SHP77 (cell line): ENCODE measurements around the gene VAV2.
"Not testable (repeated sequence)": the region's sequence is repeated elsewhere in the genome, so short reads cannot be mapped to it uniquely, and the experiment has no call there.

ENCODE experiments used
- DNase-seq, 2 experiments: peaks; one replicate each; lab custom pipeline; 2025; lab: John Stamatoyannopoulos, UW

The VAV2 gene

DNA sequence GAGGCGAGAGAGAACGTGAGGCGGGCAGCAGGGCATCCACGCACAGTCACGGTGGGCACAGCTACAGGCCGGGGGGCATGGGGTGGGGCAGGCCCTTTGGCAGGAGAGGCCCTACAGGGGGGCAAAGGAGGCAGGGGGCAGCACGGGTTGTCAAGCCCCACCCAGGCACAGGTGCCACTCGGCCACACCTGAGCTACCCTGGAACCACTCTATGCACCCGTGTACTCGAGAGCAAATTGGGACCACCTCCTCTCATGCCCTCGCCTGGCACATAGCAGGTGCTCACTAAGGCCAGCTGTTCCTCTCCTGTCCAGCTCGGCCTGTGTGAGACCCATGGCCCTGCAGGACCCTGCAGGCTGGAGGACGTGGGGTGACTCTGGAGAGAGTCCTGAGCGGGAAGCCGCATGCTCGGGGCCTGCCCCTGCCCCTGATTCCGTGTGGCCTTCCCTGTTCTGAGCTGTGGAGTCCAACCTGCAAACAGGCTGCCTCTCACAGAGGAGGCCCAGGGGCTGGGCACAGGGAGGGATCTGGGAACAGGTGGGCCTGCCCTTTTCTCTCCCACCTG lies 222.5 kb downstream of the VAV2 start:
- no peak for DNase-seq

DNA sequence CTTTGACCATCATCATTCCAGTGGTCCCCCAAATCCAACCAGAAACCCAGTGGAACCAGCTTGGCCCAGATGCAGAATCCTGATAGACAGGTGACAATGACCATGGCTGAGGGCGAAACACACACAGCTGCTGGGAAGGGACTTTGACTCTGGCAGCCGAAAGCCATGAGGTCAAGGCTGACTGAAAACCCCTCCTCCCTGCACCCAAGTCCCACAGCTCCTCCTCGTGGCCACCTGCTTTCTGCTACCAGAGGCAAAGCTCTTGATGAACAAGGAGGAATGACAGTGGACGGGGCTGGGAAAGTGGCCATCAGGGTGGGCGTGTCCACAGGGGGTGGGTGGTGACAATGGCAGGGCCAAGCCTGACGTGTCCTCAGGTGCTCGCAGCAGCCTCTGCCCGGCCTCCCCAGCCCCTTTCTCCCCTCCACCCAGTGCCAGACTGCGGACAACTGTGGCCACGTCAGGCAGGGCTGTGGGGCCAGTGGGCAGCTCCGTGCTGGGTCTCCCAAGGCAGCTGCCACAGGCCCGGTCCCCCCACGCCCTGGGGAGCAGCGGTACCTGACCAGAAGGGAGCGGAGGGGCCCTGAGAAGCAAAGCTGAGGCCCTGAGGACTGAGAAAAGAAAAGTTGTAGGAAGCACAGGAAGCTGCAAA lies 223.1 kb downstream of the VAV2 start:
- peak in 1 of 2 experiments; percentile 24 for DNase-seq

DNA sequence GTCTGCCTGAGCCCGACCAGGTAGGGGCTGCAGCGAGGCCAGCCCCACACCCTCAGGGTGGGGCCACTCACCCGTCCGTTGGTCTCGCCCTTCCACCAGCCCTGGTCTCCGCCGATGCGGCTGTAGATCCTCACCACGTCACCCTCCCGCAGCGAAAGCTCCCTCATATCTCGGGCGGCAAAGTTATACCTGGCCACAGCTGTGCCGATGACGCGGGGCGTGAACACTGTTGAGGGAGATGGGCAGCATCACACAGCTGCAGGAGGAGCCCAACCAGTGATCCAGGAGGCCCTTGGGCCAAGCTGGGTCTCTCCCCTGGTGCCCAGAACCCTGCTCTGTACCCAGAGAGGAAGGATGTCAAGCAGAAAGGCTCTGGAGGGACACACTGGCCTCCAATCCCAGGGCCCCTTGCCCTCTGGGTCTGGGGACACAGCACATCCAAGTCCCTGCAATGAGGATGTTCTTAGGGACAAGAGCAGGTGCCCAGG lies 223.7 kb downstream of the VAV2 start:
- no peak for DNase-seq

DNA sequence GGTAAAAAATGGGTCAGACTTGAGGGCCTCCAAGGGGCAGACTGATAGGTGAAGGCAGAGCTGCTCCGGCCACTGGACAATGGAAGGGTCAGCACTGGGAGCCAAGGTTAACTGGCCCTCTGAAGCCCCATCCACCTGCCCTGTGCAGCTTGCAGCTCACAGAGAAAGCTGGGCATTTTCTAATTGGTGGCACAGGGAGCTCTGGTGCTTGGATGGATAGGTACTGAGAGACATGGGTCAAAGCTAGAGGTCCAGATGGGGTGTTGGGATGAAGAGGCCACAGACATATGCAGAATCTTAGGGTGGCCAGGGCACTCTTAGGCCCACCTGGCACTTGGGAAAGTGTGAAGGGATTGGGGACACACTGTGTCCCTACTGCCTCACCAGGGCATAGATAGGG lies 224.5 kb downstream of the VAV2 start:
- no peak for DNase-seq

DNA sequence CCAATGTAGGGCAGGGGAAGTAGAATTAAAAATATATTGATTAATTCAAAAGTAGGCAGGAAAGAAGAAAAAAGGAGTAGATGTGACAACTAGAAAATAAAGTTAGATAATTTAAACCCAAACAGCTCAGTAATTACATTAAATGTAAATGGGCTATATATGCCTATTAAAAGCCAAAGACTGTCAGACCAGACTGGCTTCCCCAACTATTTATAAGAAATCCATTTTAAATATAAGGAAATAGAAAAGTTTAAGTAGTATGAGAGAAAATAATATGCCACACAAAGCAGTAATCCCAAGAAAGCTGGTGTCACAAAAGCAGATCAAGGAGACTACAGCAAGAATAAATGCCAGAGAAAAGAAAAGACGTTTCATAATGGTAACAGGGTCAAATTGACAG lies 225.1 kb downstream of the VAV2 start:
- DNase-seq = no peak

DNA sequence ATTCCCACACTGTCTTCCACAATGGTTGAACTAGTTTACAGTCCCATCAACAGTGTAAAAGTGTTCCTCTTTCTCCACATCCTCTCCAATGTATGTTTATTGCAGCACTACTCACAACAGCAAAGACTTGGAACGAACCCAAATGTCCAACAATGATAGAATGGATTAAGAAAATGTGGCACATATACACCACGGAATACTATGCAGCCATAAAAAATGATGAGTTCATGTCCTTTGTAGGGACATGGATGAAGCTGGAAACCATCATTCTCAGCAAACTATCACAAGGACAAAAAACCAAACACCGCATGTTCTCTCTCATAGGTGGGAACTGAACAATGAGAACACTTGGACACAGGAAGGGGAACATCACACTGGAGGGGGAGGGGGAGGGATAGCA lies 225.9 kb downstream of the VAV2 start:
- not testable (repeated sequence) for DNase-seq

DNA sequence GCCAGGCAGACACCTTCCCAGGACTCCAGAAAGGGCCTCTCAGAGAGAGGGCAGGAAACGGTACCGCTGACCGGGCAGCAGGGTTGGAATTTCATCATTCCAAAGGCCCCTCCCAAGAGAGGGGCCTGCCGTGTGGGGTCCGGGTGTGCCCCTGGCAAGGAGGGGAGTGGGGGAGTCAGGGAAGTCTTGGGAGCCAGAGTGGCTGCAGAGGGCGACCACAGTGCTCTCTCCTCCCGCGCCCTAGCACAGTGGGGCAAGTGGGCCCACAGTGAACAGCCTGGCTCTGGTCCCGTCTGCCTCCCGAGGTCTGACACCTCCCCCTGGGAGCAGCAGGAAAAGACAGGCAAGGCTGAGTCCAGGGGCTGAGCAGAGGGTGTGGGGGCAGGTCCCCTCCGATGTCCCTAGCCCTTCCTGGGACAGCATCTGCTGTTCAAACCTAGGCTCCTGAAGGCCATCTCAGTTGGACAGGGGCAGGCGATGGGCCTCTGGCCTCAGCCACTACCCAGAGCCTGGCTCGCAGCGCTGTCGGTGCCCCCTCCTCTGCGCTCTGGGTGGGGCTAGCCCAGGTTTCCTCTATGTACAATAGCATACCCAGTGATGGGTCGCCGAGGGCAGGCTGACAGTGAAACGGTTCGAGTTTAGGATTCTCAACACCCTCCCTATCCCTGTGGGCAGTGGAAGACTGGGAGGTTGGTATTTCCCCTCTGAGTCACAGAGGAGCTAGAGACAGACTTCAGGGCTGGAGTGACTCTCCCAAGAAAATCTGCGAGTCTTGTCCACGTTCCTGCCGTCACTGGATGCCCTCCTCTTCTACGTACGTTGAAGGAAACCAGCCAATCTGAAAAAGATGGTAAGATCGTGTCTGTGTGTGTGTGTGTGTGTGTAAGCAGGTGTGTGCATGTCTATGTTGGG lies 228.6 kb downstream of the VAV2 start:
- DNase-seq = no peak

DNA sequence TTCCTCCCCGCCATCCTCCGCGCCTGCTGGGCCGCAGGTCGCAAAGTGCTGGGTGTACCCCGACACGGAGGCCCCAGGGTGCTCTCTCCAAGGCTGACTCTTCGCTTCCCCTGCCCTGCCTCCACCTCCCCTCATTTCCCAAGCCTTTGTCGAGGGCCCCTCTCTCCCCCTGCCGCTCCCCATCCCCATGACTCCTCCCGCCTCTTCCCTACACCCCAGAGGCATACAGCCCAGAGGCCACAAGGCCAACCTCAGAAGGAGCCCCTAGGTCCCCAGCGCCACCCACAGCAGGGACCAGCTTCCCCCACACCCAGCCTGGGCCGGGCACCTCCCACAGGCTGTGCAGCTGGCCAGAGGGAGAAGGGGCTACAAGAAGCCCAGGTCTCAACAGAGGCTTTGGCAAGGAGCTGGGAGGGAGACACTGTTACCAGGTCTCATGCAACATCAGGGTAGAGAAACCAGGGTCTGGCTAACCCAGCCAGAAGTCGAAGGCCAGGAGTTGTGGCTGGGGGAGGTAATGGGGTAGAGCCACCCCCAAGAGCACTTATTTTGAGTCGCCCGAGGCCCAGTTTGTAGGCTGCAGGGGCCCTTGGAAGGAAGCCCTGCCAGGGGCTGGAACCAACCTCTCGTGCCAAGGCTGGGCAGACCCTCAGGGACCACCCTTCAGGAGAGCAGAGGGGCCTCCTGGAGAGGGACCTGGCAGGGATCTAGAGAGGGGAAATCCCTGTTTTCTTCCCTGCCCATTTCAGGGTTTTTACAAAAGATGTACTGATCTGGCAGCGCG lies 229.4 kb downstream of the VAV2 start:
- no peak for DNase-seq

DNA sequence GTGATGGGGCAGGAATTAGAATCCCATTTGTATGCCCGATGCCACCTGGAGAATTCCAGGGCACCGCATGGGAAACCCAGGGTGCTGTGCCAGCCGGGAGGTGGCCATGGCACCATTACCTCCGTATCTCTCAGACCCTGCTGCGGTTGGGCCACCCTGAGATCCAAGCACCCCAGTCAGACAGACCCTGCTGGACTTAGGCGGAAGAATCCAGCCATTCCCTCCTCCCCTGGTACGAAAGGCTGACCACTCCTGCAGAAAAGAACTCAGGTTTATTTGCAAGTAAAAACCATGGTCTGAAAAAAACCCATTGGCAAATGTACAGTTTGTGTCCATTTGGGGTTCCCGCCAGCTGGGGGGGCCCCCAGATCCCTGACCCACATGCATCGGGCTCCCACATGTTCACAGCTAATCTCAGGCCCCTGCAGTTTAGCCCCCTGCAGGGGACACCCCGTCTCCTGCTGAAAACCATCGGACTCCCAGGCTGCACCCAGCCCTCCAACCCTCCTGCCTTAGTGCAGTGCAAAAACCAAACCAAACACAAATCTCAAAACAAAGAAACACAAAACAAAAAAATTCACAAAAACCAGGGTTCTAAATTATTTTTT lies 230.4 kb downstream of the VAV2 start:
- no peak for DNase-seq

DNA sequence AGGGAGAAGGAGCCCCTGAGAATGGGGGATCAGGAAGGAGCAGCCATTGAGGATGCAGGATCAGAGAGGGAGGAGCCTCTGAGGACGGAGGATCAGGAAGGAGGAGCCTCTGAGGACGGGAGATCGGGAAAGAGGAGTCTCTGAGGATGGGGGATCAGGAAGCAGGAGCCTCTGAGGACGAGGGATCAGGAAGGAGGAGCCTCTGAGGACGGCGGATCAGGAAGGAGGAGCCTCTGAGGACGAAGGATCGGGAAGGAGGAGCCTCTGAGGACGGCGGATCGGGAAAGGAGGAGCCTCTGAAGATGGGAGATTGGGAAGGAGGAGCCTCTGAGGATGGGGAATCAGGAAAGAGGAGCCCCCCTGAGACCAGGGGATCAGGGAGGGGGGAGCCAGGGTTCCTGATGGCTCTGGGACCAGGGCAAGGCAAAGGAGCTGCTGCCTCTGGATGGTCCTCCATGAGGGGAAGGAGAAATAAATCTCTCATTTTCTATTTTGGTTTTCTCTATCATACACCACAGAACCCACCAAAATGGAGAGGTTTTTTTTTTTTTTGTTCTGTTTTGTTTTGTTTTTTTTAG lies 231.3 kb downstream of the VAV2 start:
- DNase-seq = no peak

DNA sequence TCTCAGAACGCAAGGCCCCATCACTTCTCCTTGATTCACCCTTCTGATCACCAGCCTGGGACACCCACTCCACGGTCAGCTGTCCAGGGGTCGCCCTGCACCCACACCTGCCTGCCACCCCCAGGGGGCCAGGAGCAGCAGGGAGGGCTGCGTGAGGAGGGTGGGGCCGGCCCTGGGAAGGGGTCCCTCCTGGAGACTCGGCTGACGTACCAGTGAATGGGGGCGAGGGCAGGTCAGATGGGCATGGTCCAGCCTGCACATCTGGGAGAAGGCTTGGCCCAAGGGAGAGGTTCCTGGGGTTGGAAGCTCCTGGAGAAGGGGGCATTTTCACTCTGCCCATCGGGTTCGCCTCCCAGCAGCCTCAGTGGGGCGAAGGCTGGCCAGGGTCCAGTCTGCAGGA lies 232.2 kb downstream of the VAV2 start:
- no peak for DNase-seq

DNA sequence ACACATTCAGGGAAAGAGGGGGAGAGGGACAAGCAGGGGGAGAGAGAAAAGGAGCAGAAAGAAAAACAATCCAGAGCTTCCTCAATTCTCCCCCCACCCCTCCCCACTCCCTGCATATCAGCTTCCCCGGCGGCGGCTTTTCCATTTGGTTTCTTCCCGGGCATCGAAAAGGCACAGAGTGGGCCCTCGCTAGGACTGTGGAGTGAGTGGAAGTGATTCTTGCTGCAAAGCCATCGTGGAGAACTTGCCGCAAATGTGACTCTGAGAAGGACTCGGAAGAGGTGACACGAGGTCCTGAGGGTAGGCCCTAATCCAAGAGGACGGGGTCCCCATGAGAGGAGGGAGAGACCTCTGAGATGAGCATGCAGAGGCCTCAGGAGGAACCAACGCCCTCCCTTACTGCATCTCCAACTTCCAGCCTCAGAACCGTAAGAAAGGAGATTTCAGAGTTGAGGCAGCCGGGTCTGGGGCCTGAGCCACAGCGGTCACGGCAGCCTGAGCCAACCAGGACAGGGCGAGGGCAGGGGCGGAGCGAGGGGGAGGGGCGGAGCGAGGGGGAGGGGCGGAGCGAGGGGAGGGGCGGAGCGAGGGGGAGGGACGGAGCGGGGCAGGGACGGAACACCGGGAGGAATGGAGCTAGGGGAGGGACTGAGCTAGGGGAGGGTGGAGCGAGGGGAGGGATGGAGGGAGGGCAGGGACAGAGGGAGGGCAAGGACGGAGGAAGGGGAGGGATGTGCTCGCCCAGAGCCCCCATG lies 232.8 kb downstream of the VAV2 start:
- DNase-seq = no peak

DNA sequence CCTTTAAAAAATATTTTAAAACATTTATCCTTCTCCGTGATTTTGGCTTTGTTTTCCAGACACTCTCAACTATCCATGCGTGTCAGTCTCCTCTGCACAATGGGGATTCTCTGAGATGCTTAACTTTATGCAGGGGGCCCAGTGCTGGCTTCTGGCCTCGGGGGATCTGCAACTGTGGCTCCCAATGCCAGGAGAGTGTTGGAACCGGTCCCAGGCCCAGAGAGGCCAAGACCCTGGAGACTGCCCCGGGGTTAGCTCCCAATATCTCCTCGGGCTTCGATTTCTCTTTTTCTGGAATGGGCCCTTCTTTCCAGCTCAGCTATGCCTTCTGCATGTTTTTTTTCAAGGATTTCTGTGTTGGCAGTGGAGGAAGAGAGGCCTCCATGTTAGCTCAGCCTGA lies 233.9 kb downstream of the VAV2 start:
- DNase-seq = no peak

DNA sequence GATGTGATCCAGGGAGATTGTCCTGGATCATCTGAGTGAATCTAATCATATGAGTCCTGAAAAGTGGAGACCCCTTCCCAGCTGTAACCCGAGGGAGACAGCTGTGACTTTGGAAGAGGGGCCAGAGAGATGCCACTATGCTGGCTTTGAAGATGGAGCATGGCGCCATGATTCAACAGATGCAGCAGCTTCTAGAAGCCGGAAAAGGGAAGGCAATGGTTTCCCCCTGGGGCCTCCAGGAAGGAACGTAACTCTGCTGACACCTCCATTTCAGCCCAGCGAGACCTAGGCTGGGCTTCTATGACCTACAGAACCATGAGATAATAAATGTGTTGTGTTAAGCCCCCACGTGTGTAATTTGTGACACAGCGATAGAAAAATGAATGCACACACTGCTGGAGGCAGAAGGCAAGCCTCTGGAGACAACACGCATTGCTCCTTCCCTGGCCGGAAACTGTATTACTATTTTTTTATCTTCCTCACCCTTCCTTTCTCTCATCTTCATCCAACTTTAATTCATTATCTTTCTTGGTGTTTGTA lies 237.4 kb downstream of the VAV2 start:
- no peak for DNase-seq

DNA sequence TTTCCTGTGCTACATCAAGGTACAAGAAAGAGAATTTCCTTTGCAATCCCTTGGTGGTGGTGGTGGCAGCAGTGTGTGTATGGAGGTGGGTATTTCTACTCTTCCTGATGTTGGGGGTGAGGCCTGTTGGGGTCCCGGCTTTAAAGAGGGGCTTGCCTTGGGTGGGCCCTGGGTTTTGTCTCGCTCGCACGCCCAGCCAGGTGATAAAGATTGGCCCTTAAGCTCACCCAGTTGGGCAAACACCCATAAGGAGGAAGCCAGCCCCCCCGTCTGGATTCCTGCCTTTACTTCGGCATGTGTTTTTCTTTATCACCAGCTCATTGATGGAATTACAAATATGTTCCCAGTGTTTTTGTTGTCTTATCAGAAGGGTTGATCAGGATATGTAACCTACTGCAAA lies 237.9 kb downstream of the VAV2 start:
- DNase-seq = no peak

DNA sequence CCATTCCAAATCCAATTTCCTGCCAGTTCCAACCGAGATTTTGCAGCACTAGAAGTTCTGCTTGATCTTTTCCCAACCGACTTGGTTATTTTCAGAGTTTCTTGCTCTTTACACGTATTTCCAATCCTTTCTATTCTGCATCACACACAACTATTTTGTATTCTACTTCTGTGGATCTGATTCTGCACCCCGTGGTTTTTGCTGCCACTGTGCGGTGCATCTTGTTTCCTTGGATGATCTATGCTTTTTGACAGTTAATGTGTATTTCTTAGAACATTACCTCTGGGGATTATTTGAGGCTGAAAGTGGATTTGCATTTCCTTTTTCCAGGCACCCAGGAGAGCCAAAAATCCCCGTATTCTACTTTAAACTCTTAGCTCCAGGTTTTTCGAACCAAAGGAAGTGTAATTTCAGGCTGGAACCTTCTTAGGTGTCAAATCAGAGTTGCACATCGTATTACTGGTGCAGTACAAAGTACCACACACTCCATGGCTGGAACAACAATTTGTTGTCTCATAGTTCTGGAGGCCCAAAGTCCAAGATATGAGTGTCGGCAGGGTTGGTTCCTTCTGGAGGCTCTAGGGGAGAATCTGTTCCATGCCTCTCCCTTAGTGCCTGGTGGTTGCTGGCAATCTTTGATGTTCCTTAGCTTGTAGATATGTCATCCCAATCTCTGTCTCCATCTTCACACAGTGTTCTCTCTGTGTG lies 239.2 kb downstream of the VAV2 start:
- DNase-seq = no peak

DNA sequence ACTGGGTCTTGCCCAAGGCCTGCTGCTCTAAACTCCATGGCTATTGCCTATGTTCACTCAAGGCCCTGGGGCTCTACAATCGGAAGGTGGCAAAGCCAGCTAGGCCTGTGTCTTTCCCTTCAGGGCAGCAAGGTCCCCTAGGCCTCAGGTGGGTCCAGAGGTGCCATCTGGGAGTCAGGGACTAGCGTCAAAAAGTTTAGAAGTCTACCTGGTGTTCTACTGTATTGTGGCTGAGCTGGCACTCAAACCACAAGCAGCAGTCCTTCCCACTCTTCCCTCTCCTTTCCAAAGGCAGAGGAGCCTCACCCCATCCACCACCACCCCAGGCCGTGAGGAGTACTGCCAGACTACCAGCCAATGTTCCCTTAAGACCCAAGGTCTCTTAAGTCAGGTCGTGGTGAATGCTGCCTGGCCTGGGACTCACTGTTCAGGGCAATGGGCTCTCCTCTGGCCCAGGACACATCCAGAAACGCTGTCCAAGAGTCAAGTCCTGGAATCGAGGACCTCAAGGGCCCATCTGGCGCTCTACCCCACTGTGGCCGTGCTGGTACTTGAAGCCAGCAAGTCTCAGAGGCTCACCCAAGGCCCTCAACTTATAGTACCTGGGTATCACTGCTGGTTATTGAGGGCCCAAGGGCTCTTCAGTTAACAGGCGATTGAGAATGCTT lies 241.0 kb downstream of the VAV2 start:
- DNase-seq = no peak

DNA sequence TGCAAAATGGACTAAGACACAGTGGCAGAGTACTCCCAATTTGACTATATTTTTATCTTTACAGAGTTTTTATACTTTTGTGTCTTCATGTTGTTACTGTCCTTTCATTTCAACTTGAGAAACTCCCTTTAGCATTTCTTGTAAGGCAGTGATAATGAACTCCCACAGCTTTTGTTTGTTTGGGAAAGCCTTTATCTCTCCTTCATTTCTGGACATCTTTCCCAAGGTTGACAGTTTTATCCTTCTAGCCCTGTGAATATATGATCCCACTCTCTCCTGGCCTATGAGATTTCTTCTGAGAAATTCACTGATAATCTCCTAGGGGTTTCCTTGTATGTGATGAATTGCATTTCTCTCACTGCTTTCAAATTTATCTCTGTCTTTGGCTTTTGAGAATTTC lies 244.8 kb downstream of the VAV2 start:
- no peak for DNase-seq

DNA sequence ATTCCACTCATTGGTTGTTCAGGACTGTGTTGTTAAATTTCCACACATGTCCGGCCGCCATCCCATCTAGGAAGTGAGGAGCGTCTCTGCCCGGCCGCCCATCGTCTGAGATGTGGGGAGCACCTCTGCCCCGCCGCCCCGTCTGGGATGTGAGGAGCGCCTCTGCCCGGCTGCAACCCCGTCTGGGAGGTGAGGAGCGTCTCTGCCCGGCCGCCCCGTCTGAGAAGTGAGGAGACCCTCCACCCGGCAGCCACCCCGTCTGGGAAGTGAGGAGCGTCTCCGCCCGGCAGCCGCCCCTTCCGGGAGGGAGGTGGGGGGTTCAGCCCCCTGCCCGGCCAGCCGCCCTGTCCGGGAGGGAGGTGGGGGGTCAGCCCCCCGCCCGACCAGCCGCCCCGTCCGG lies 247.6 kb downstream of the VAV2 start:
- DNase-seq = not testable (repeated sequence)
